GM12892 (cell line): ENCODE measurements around the gene CFAP61.

ENCODE experiments used
- DNase-seq: peaks from one replicate; pipeline ENCODE4 v3.0.0; 2011; ENCODE audit not compliant: insufficient read length
- FAIRE-seq: peaks from 2 replicates; lab custom pipeline; 2011; peaks lifted over from hg19 to GRCh38; lab: Jason Lieb, UNC
- POLR2A ChIP-seq: IDR thresholded peaks from 2 replicates; pipeline ENCODE4 v1.6.1; 2011; ENCODE audit warnings: low read depth, low read length, control low read depth
- POLR2AphosphoS5 ChIP-seq: IDR thresholded peaks from 2 replicates; pipeline ENCODE4 v1.6.1; 2011; ENCODE audit warnings: low read depth, low read length, control low read depth
- TAF1 ChIP-seq: IDR thresholded peaks from 2 replicates; pipeline ENCODE4 v1.6.1; 2011; ENCODE audit warnings: low read depth, mild to moderate bottlenecking, control low read depth, low read length, borderline replicate concordance

The CFAP61 gene

GRCh38 chr20:20223981-20224380 lies 171.6 kb downstream of the CFAP61 start:
- TF ChIP-seq TAF1 (no peak), POLR2A (no peak), POLR2AphosphoS5 (no peak)
- no peak for FAIRE-seq
- DNase-seq, result no peak

- DNase-seq (no peak), FAIRE-seq (no peak)
- no peak for TF ChIP-seq POLR2A
- no peak for TF ChIP-seq POLR2AphosphoS5
- no peak for TF ChIP-seq TAF1
These were observed 172.5 kb downstream of the CFAP61 start for GRCh38 chr20:20224806-20225205.

GRCh38 chr20:20225325-20226043 lies 173.2 kb downstream of the CFAP61 start:
- FAIRE-seq (no peak), DNase-seq (no peak)
- no peak for TF ChIP-seq POLR2A

GRCh38 chr20:20226554-20226953 lies 174.2 kb downstream of the CFAP61 start:
- TF ChIP-seq TAF1, result no peak
- no peak for TF ChIP-seq POLR2AphosphoS5
- no peak for TF ChIP-seq POLR2A
- FAIRE-seq (no peak), DNase-seq (no peak)

- no peak for DNase-seq
- FAIRE-seq, result no peak
These were observed 174.8 kb downstream of the CFAP61 start for GRCh38 chr20:20227013-20227571.

GRCh38 chr20:20228351-20228750 lies 176.0 kb downstream of the CFAP61 start:
- DNase-seq (no peak), FAIRE-seq (no peak)
- no peak for TF ChIP-seq POLR2AphosphoS5
- TF ChIP-seq TAF1, result no peak
- TF ChIP-seq POLR2A, result no peak

More at GRCh38 chr20:20227013-20227571, 174.8 kb downstream of the CFAP61 start:
- TF ChIP-seq POLR2A (no peak), TAF1 (no peak)

- TF ChIP-seq TAF1, result no peak
- no peak for FAIRE-seq
- no peak for DNase-seq
These were observed 177.3 kb downstream of the CFAP61 start for GRCh38 chr20:20229595-20229994.

GRCh38 chr20:20230741-20231140 lies 178.4 kb downstream of the CFAP61 start:
- no peak for FAIRE-seq
- TF ChIP-seq POLR2AphosphoS5 (no peak), POLR2A (no peak), TAF1 (no peak)
- no peak for DNase-seq

- TF ChIP-seq POLR2AphosphoS5 (no peak), TAF1 (no peak), POLR2A (no peak)
- FAIRE-seq (no peak), DNase-seq (no peak)
These were observed 179.4 kb downstream of the CFAP61 start for GRCh38 chr20:20231528-20232298.

- peak; percentile 50 for FAIRE-seq
- no peak for DNase-seq
- TF ChIP-seq TAF1 (no peak), POLR2A (no peak), POLR2AphosphoS5 (no peak)
These were observed 180.7 kb downstream of the CFAP61 start for GRCh38 chr20:20233041-20233514.

- TF ChIP-seq TAF1 (no peak), POLR2AphosphoS5 (no peak), POLR2A (no peak)
- DNase-seq, result no peak
- no peak for FAIRE-seq
These were observed 183.3 kb downstream of the CFAP61 start for GRCh38 chr20:20235681-20236080.

GRCh38 chr20:20237093-20237959 lies 185.0 kb downstream of the CFAP61 start:
- TF ChIP-seq POLR2AphosphoS5 (no peak), POLR2A (no peak), TAF1 (no peak)
- DNase-seq (peak; percentile 32), FAIRE-seq (peak; percentile 48)
